Frontal cortex (tissue), 4 donors: ENCODE data around the gene PARN. TPM values are rescaled to one million over a fixed set of nuclear protein-coding genes. Genes with fewer than 3 reads are reported as not detected.

ENCODE experiments used
- DNase-seq, 2 donors: peaks; one replicate each; pipeline ENCODE4 v3.0.0; 2012; ENCODE audit warnings: low spot score in 2 of 2
- FAIRE-seq: peaks from 2 replicates; lab custom pipeline; 2012; peaks lifted over from hg19 to GRCh38; lab: Jason Lieb, UNC
- total RNA-seq: library from RNA; depleted of rRNA; stranded (reverse); fragments of >200 nt; gene quantifications from one replicate; pipeline ENCODE4 v1.2.3, GENCODE V29; 2014
- donor health status: control.
- donor health status: control.
- donor health status: control.

PARN gene
- total RNA-seq, 1 donor from 2014 or later, result 30.2 TPM

DNA sequence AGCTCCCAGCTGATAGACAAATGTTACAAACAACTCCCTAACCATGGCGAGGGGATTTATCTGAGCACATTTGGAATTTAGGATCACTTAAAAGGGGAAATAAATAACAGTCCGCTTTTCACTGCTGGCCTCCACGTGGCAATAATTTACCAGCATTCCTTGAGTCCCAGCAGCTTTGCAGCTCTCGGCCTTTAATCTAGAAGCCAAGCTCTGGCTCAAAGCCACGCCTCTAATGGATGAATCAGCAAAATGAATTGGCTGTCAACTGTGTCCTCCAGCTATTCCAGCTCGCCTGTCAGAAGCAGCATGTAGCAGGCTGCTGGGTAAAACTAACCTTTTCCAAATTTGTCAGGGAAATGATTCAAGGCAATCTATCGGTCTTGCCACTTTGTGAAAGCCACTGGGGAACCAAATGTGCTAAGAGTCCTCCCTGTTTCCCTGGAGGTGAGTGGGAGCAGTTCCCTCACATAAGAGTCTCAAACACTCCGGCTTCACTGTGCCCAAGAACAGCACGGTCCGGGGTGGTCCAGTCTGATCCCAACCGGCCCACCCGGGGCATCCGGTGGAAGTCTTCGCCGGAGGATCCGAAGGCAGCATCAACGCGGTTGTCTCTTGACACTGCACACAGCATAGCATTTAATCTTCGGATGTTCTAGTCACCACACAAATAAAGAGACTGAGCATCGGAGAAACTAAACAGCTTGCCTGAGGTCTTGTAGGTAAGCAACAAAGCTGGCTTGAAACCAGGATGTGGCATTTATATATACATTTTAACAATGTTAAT is 143.3 kb downstream of the PARN start:
- DNase-seq (peak; percentile 40 to 67), FAIRE-seq (no peak)

GRCh38 chr16:14485811-14486519 is 144.1 kb downstream of the PARN start:
- FAIRE-seq, result no peak
- no peak for DNase-seq

- no peak for FAIRE-seq
- DNase-seq, result no peak
Measured at GRCh38 chr16:14485121-14485551, 144.9 kb downstream of the PARN start.

DNA sequence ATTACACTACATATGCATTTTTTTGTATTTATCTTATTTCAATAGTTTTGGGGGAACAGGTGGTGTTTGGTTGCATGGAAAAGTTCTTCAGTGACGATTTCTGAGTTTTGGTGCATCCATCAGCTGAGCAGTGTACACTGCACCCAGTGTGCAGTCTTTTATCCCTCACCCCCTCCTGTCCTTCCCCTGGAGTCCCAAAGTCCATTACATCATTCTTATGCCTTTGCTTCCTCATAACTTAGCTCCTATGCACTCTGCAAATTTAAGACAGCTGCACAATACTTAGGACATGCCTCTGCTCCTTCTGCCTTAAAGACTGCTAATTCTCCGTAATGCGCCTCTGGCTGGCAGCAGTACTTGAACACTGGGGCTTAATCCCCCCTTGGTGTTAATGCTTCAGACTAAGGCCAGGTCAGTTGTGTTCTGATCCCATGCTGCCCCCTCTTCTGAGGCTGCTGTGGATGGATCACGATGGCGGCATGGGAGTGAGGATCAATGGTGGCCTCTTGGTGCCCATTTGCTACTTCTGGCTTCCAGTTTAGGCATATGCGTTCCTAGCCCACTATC is 146.2 kb downstream of the PARN start:
- DNase-seq (no peak), FAIRE-seq (no peak)

DNA sequence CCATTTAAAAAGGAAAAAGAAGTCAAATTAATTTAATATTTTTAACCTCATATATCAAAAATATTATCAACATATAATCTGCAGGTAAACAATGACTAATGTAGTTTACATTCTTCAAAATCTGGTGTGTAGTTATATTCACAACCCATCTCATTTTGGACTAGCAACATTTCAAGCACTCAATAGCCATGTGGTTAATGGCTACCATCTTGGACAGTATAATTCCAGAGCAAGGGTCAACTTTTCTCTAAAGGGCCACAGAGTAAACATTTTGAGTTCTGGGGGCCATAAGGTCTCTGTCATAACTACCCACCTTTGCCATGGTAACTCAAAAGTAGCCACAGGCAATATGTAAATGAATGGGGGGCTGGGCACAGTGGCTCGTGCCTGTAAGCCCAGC is 153.9 kb downstream of the PARN start:
- DNase-seq (no peak), FAIRE-seq (no peak)

DNA sequence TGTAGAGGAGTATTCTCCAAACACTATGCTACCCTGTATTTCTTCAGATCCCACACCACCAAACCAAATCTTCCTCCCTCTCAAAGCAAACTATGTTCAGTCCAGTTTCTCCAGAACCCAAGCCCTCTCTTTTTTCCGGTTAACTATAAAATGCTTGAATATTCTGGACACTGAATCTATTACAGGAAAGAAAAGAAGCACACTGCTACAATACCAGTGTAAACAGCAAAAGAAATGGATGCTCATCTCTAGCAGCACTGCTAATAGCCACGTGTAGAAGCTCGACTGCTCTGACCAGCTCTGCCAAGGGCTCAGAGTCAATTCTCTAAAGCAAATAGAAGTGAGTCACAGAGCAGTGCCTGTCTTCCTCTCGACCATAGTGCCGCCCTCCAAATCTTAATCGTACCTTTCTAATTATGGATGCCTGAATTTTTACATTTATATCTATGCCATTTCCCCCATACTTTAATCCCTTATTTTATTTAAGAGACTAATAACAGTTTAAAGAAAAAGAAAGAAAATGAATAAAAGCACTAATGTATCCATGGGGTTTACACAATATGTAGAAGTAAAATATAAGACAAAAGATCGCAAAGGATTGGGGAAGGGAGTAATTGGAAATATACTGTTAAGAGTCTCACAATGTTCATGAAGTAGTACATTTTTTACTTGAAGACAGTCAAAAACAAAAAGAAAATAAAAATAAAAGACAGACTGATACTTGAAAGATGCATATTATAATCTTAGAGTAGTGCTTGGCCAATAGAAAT is 154.5 kb downstream of the PARN start:
- no peak for DNase-seq
- no peak for FAIRE-seq

DNA sequence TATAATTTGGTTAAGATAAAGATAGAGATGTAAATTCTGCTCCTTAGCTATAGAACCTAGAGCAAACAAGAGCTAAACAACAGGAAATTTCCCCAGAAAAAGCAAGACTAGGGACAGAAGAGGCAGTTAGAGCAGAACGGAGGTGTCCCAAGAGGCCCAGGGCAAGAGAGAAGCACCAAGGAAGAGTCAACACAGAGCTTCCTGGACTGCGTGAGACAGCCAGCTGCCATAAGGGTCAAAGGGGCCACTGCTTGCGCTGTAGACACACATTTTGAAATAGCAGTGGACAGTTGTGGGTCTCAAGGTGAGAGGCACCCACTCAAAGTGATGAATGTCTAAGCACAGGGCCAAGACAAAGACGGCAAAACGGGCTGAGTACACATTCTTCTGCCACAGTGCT is 156.6 kb downstream of the PARN start:
- DNase-seq (no peak), FAIRE-seq (no peak)

GRCh38 chr16:14472357-14472756 is 157.7 kb downstream of the PARN start:
- FAIRE-seq (no peak), DNase-seq (no peak)

- DNase-seq (no peak), FAIRE-seq (no peak)
Measured at GRCh38 chr16:14470788-14471187, 159.3 kb downstream of the PARN start.

- FAIRE-seq (no peak), DNase-seq (no peak)
Measured at GRCh38 chr16:14465799-14466198, 164.3 kb downstream of the PARN start.

- FAIRE-seq, result no peak
- no peak for DNase-seq
Measured at GRCh38 chr16:14464796-14465195, 165.3 kb downstream of the PARN start.

DNA sequence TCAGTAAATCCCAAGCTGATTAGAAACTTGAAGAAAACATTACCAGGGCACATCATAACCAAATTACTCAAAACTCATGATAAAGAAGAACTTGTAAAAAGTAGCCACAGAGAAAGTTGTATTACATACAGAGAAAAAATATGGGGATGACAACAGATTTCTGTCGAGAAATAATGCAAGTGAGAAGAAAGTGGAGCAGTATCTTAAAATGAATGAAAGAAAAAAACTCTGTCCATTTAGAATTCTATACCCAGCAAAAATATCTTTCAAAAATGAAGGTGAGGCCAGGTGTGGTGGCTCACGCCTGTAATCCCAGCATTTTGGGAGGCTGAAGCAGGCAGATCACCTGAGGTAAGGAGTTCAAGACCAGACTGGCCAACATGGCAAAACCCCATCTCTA is 165.9 kb downstream of the PARN start:
- DNase-seq, result no peak
- no peak for FAIRE-seq

DNA sequence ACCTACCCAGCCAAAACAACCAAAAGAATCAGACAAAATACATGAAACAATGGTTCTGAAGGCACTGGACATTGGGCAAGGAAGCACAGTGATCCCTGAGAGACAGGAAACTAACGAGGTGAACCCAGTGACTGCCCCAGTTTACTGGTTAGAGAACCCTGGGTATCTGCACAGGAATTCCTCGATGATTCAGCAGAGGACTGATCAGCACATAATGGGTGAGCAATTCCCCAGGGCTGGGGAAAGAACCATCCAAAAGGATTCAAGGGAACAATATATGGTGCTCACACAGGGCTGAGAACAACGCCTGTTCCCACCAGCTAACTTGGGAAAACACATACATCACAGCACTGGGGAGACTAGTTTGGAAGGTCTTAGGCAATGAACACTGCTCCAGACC is 167.2 kb downstream of the PARN start:
- DNase-seq, result no peak
- no peak for FAIRE-seq

DNA sequence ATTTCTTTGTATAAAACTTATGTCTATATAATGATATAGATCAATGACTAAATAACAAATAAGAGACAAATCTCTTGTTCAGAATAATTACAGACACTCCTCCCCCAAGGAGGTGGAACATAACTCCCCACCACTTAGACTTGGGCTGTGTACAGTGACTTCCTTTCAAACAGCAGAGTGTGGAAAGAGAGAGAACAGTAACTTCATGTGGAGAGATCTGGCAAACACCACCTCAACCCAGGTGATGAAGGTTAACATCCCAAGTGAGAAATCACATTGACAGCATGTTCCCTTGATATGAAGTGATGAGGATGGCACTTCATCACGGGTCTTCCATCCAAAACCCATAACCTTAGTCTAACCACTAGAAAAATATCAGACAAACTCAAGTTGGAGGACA is 169.3 kb downstream of the PARN start:
- FAIRE-seq, result no peak
- DNase-seq, result no peak

DNA sequence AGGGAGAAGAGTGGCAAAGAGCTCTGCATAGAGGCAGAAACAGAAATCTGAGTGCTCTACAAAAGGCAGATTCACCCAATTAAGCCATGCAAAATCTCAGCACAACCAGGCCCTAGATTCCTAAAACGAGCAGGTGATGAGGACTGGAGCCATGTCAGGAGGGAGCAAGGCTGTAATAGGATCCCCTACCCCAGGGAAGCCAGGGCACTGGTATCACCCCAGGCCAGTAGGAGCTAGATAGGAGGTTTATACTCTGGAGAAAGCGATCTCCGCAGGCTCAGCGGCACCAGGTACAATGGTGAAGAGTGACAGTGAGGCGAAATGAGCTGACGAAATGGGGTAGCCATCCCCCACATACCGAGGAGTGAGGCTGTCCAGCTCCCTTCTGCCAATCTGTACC is 171.5 kb downstream of the PARN start:
- FAIRE-seq, result no peak
- no peak for DNase-seq

DNA sequence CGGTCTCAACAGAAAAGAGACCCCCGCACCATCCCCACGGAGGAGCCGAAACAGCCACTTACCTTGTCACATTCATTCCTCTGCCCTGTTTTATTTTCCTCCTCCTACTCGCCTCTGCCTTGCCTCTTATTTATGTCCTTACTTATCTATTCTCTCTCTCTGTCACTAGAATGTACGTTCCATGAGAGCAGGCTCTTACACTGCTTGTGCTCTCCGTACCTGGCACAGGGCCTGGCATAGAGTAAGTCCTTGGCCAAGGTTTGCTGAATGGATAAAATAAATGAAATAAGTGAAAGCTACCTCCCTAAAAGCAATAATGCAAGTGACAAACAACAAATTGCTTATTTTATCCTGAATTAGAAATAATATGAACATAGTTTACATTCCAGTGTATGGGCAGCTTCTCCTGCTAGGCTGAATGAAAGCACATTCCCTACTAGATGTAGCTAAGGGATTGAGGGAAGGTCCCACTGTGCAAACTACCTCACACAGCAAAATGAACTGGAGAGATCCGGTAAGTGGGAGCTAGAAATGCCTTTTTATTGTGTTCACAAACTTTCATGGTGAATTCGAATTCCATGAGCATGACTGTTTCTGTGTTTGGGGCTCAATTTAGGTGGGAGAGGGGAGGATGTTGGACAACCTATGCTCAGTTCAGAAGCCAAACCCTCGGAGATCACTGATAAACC is 173.1 kb downstream of the PARN start:
- no peak for FAIRE-seq
- DNase-seq, result no peak

- DNase-seq, result no peak
- no peak for FAIRE-seq
Measured at GRCh38 chr16:14455573-14455972, 174.5 kb downstream of the PARN start.

- no peak for FAIRE-seq
- no peak for DNase-seq
Measured at GRCh38 chr16:14454391-14454790, 175.7 kb downstream of the PARN start.

- FAIRE-seq (no peak), DNase-seq (no peak)
Measured at GRCh38 chr16:14452066-14452465, 178.0 kb downstream of the PARN start.

DNA sequence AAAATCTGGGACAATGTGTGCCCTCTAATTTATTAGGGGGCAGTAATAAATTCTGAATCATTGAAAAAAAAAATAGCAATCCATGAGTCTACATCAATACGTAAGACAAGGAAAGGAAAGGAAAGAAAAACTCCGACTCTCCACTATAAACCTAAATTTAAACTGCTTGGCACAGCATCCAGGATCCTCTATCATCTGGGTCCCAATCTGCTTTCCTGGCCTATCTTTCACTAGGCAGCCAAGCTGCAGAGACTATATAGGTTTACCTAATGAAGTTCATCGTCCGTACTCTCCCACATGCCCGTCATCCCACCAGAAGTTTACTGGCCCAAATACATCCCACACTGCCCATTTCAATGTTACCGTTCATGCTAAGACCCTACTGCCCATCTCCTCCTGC is 179.2 kb downstream of the PARN start:
- FAIRE-seq (no peak), DNase-seq (no peak)
